PC-3 (cell line): ENCODE measurements around the gene TUBGCP5.

Source experiments
- EZH2 ChIP-seq: fragments of 300-600 bp; sonication (generic); IDR thresholded peaks from one replicate; pipeline ENCODE4 v1.6.1; 2017; ENCODE audit warnings: antibody characterized with exemption, mild to moderate bottlenecking, low read length; ENCODE audit not compliant: unreplicated experiment
- EZH2phosphoT487 ChIP-seq: fragments of 300-600 bp; sonication (generic); IDR thresholded peaks from 2 replicates; pipeline ENCODE4 v1.6.1; 2018; ENCODE audit warnings: mild to moderate bottlenecking, antibody characterized with exemption, low read length, borderline replicate concordance
- TF ChIP-seq, protein P1 (sequence below): fragments of 300-600 bp; sonication (generic); conservative IDR thresholded peaks from 2 replicates; pipeline ENCODE4 v1.5.1; 2017; ENCODE audit warnings: antibody characterized with exemption, low read depth, mild to moderate bottlenecking, low read length

DNA sequence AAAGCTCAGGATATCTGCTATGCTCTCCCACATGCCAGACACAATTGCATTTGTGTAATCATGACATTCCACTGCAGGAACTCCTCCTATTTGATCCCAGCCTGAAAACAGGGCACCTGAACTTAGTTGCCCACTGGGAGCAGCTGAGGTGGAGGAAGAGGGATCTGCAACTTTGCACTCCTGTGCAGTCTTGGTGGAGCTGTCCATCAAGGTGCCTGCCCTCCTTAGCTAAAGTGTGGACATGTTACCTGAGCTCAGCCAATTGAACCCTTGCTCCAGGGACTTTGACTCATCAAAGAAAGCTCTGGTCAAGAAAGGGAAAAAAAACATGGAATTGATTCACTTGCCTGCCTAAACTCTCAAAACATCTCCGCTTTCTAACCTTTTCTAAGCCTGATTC lies 33.3 kb upstream of the TUBGCP5 start:
- TF ChIP-seq EZH2 (no peak), EZH2phosphoT487 (no peak)
- TF ChIP-seq, protein P1, sequence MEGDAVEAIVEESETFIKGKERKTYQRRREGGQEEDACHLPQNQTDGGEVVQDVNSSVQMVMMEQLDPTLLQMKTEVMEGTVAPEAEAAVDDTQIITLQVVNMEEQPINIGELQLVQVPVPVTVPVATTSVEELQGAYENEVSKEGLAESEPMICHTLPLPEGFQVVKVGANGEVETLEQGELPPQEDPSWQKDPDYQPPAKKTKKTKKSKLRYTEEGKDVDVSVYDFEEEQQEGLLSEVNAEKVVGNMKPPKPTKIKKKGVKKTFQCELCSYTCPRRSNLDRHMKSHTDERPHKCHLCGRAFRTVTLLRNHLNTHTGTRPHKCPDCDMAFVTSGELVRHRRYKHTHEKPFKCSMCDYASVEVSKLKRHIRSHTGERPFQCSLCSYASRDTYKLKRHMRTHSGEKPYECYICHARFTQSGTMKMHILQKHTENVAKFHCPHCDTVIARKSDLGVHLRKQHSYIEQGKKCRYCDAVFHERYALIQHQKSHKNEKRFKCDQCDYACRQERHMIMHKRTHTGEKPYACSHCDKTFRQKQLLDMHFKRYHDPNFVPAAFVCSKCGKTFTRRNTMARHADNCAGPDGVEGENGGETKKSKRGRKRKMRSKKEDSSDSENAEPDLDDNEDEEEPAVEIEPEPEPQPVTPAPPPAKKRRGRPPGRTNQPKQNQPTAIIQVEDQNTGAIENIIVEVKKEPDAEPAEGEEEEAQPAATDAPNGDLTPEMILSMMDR, result no peak
